Osteocyte (in vitro differentiated cells): ENCODE results near the gene MYO1D. TPM values are rescaled to one million over a fixed set of nuclear protein-coding genes. Genes with fewer than 3 reads are reported as not detected.

Experiments
- DNase-seq: peaks from one replicate; pipeline ENCODE4 v3.0.0; 2021; ENCODE audit warnings: mixed read lengths; ENCODE audit not compliant: unreplicated experiment; ENCODE audit errors: extremely low spot score
- H3K27ac Mint-ChIP-seq: one replicate; pipeline ENCODE4 v1.8.0; 2021; ENCODE audit warnings: mild to moderate bottlenecking, mixed read lengths; ENCODE audit not compliant: unreplicated experiment
- H3K27me3 Mint-ChIP-seq: one replicate; pipeline ENCODE4 v1.8.0; 2021; ENCODE audit warnings: mixed read lengths; ENCODE audit not compliant: unreplicated experiment
- H3K36me3 Mint-ChIP-seq: one replicate; pipeline ENCODE4 v1.8.0; 2021; ENCODE audit warnings: mixed read lengths; ENCODE audit not compliant: unreplicated experiment
- H3K4me1 Mint-ChIP-seq: one replicate; pipeline ENCODE4 v1.8.0; 2021; ENCODE audit warnings: mixed read lengths; ENCODE audit not compliant: unreplicated experiment
- H3K4me3 Mint-ChIP-seq: one replicate; pipeline ENCODE4 v1.8.0; 2021; ENCODE audit warnings: mild to moderate bottlenecking, moderate library complexity, mixed read lengths; ENCODE audit not compliant: unreplicated experiment
- H3K9me3 Mint-ChIP-seq: one replicate; pipeline ENCODE4 v1.8.0; 2021; ENCODE audit warnings: mixed read lengths; ENCODE audit not compliant: unreplicated experiment
- total RNA-seq: library from RNA; stranded (reverse); gene quantifications from 2 replicates; pipeline ENCODE4 v1.2.1, GENCODE V29; 2021
- TF ChIP-seq, protein P1 (sequence below): fragments of 200-600 bp; sonication (generic); IDR thresholded peaks from 2 replicates; pipeline ENCODE4 v1.5.0; 2021; ENCODE audit warnings: antibody characterized with exemption, mild to moderate bottlenecking, moderate library complexity

The MYO1D gene
- total RNA-seq, 1 donor from 2014 or later: 19.1 TPM

DNA sequence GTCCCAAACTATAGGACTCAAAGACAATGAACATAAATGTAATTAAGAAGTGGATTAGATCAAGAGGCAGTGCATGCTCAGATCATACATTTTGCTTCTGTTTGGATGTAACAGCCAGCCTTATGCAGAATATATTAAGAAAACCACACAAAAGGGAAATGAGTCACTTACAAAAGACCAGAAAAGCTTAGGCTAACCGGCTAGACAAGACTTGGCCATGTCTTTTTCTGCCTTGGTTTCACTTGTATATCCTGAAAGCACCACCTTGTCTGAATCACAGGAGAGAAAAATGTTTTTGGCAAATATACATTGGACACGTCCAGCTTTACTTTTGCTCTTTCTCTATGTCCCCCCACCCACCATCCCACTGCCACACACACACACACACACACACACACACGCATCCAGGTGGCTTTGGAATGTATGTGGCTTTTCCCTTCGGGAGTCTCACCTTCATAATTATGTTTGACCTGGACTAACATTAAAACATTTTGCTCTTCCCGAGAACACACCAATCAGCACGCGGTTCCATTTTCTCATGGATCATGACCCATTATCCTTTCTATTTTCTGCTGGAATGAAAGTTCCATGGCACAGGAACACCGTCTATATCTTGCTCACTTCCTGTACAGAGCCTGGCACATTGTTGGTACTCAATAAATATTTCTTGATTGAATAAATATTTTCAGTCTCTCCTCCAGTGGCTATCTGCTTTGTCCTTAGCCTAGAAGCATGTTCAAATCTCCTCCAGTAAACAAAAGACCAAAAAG, 325.6 kb downstream of the MYO1D start:
- Mint-ChIP-seq H3K9me3 (no peaks in the 10 kb centered on the region), H3K36me3 (no peaks in the 10 kb centered on the region), H3K4me3 (no peak overlapping the region), H3K27me3 (peaks cover 3% of the 10 kb centered on the region), H3K4me1 (no peaks in the 10 kb centered on the region), H3K27ac (no peak overlapping the region)
- TF ChIP-seq, protein P1, sequence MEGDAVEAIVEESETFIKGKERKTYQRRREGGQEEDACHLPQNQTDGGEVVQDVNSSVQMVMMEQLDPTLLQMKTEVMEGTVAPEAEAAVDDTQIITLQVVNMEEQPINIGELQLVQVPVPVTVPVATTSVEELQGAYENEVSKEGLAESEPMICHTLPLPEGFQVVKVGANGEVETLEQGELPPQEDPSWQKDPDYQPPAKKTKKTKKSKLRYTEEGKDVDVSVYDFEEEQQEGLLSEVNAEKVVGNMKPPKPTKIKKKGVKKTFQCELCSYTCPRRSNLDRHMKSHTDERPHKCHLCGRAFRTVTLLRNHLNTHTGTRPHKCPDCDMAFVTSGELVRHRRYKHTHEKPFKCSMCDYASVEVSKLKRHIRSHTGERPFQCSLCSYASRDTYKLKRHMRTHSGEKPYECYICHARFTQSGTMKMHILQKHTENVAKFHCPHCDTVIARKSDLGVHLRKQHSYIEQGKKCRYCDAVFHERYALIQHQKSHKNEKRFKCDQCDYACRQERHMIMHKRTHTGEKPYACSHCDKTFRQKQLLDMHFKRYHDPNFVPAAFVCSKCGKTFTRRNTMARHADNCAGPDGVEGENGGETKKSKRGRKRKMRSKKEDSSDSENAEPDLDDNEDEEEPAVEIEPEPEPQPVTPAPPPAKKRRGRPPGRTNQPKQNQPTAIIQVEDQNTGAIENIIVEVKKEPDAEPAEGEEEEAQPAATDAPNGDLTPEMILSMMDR: no peak
- no peak for DNase-seq

DNA sequence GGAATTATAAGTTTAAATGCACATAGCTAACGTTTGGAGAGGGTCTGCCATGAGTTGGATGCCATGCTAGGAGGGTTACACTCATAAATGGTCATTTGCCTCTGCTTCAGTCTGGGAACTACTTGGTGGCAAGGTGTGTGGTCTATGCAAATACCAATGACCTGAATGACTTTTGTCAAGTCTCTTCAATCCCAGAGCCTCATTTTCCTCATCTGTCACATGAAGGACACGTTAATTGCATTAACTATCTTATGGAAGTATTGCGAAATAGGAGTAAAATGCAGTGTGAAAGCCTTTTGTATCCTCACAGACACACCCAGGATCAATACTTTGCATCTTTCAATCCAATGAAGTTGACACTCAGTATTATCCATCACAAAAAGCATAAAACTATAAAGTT, 327.4 kb downstream of the MYO1D start:
- no peak for DNase-seq
- Mint-ChIP-seq H3K9me3 (no peaks in the 10 kb centered on the region), H3K4me1 (no peaks in the 10 kb centered on the region), H3K36me3 (no peaks in the 10 kb centered on the region), H3K27ac (no peak overlapping the region), H3K27me3 (peaks cover 3% of the 10 kb centered on the region), H3K4me3 (no peak overlapping the region)
- TF ChIP-seq, protein P1: no peak

DNA sequence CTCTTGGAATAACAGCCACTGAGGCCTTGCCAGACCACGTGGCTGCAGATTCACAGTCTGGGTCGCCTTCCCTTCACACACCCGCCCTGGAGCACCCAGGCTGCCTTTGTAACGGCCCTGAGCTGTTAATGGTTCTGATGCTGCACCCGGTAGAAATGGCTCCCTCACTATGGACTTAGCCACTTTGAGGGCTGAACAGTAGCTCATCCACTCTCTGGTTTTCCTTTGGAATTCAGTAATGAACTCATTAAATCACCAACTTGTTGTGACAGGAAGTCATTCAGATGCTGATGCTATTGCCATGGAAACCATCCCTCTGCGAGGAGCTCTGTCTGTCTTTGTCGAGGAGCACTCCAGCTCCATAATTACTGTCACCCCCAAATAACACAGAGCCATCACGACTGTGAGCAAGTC, 330.9 kb downstream of the MYO1D start:
- no peak for DNase-seq
- no peaks in the 10 kb centered on the region for H3K27me3 Mint-ChIP-seq
- H3K27ac Mint-ChIP-seq: no peak overlapping the region
- H3K36me3 Mint-ChIP-seq: no peaks in the 10 kb centered on the region
- H3K4me3 Mint-ChIP-seq: no peak overlapping the region
- no peaks in the 10 kb centered on the region for H3K4me1 Mint-ChIP-seq
- TF ChIP-seq, protein P1: no peak
- H3K9me3 Mint-ChIP-seq: no peaks in the 10 kb centered on the region

DNA sequence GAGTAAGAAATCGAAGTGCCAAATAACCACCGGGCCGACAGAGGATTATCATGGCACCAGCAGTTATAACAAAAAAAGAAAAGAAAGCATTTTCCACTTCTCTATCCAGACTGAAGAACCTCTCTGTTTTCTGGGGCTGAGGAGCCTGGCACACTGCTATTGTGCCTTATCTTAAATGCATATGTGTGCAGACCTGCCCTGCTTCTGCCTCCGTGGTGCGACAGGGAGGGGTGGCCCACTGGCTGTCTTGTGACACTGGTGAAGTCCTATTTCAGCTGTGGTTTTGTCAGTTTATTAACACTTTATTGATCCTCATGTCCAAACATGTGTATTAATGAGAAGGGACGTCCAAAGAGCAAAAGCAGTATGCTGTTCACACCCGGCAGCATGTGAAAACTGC, 334.7 kb downstream of the MYO1D start:
- no peak overlapping the region for H3K4me3 Mint-ChIP-seq
- TF ChIP-seq, protein P1: no peak
- H3K36me3 Mint-ChIP-seq: peaks cover 3% of the 10 kb centered on the region
- H3K27me3 Mint-ChIP-seq: no peaks in the 10 kb centered on the region
- H3K4me1 Mint-ChIP-seq: peaks cover 2% of the 10 kb centered on the region
- no peak for DNase-seq
- H3K9me3 Mint-ChIP-seq: peaks cover 11% of the 10 kb centered on the region
- no peak overlapping the region for H3K27ac Mint-ChIP-seq

DNA sequence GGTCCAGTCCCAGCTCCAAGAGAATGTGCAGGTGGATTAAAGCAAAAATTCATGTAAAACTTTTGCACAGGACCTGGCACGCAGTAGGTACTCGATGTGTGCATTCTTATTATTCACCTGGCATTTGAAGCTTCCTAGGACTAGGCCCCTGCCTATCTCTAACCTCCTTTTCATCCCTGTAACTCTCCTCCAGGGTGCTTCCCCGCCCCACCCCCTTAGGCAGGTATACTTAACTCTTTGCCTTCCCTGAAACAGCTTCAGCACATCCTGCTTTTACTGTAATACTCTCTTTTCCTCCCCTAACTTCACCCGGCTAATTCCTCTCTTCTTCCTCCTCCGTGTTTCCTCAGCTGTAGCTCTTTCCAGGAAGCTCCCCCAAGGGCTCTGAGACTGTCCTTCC, 335.3 kb downstream of the MYO1D start:
- Mint-ChIP-seq H3K4me1 (peaks cover 8% of the 10 kb centered on the region), H3K36me3 (peaks cover 3% of the 10 kb centered on the region), H3K4me3 (no peak overlapping the region), H3K9me3 (peaks cover 12% of the 10 kb centered on the region), H3K27me3 (no peaks in the 10 kb centered on the region), H3K27ac (no peak overlapping the region)
- TF ChIP-seq, protein P1: no peak
- no peak for DNase-seq
